HG02970 (cell line): Measurements from ENCODE around the gene MAPK1IP1L.
"Not testable (repeated sequence)": the region's sequence is repeated elsewhere in the genome, so short reads cannot be mapped to it uniquely, and the experiment has no call there.

Experiments
- ATAC-seq: cut with Tn5 transposase; IDR thresholded peaks from one replicate; pipeline ENCODE4 v1.9.1; 2021; ENCODE audit warnings: mild to moderate bottlenecking, moderate library complexity, moderate number of reproducible peaks; ENCODE audit not compliant: unreplicated experiment, low FRiP score

The MAPK1IP1L gene

GRCh38 chr14:55051423-55052268, at the start of gene MAPK1IP1L:
MAPK1IP1L (plus strand) TSS chr14:55051647; CDS start chr14:55061684, 10,037 bp downstream.
- ATAC-seq, result peak; percentile 93

GRCh38 chr14:55005071-55005470, 46.4 kb upstream of the MAPK1IP1L start:
- ATAC-seq, result no peak

- no peak for ATAC-seq
Measured at GRCh38 chr14:55015006-55015405, 36.4 kb upstream of the MAPK1IP1L start.

DNA sequence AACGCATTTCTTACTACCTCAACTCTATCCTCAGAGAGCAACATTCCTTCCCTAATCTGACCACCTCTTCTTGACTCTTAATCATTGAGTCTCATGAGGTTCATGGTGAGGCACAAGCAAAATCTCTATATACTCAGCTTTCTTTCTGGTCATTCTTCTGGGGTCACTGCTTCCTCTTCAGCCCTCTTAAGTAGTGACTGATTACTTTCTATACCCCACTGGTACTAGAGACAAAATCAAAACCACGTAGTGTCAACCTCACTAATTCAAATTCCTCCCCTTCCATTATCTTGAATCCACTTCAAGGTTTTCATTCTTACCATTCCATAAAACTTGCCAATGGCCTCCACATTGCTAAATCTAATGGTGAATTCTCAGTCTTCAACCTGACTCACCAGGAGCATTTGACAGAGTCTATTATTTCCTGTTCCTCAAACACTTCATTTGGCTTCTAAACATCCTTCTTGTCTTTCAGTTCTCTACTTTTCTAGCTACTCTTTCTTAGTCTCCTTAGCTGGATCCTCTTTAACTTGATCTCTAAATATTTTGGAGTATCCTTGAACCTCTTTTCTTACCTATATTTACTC, 31.4 kb upstream of the MAPK1IP1L start:
- ATAC-seq, result no peak

- not testable (repeated sequence) for ATAC-seq
Measured at GRCh38 chr14:55024365-55024764, 27.1 kb upstream of the MAPK1IP1L start.

GRCh38 chr14:55025948-55026347, 25.5 kb upstream of the MAPK1IP1L start:
- ATAC-seq, result no peak

DNA sequence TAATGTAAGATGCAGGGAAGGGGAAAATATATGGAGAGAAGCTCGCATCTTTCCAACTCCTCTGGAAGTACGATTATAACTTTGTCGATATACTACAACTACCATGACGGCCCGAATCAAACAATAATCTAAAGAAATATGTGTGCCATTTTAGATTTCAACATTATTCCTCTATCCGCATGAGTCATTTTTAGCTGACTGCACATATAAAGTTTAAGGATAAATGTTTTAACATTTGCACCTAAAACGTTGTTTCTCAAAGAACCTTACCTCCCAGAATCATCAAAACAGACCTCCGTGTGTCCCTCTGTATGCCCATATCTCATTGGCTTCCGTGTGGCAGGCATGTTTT, 25.0 kb upstream of the MAPK1IP1L start:
- ATAC-seq, result no peak

GRCh38 chr14:55026793-55027561, 24.5 kb upstream of the MAPK1IP1L start, which contains the start of the genes SOCS4 and WDHD1:
SOCS4 (plus strand) TSS chr14:55027236; CDS start chr14:55043042, 15,806 bp downstream.
WDHD1 (minus strand) TSS chr14:55027099; CDS start chr14:55026787, 312 bp downstream.
- ATAC-seq, result peak; percentile 94

GRCh38 chr14:55028066-55028465, 23.4 kb upstream of the MAPK1IP1L start:
- no peak for ATAC-seq

DNA sequence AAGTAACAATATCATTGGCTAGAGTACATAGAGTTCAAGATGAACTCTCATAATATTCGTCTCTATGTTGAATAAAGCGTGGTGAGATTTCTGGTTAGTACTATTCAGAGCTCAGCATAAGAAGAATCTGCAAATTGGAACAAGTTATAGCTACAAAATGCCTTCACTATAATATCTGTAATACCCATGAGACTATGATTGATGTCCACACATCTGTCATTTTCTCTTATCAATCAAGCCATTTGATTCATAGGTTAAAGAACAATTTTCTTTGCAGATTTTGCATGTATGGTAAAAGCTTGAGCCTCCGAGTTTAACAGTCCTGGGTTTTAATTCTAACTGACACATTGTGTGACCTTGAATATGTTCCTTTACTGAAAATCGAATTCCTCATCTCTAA, 23.0 kb upstream of the MAPK1IP1L start:
- no peak for ATAC-seq

DNA sequence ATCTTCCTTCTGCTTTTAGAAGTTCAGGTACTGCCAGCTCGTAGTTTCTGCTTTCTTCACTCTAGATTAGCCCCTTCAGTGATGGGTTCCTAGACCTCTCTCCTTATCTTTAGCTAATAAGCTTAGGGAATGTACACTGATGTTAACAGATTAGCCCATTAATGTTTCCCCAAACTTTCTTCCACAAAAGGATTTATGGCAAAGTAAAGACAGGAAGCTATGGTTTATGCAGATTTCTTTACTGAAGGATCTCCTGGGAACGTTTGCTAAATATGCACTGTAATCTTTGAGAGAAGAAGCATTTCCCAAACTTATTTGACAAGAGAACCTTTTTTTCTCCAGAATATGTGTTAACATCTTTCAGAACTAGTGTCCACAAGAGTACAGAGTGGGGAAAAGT, 20.3 kb upstream of the MAPK1IP1L start:
- ATAC-seq, result no peak

- ATAC-seq, result not testable (repeated sequence)
Measured at GRCh38 chr14:55037995-55038394, 13.5 kb upstream of the MAPK1IP1L start.

DNA sequence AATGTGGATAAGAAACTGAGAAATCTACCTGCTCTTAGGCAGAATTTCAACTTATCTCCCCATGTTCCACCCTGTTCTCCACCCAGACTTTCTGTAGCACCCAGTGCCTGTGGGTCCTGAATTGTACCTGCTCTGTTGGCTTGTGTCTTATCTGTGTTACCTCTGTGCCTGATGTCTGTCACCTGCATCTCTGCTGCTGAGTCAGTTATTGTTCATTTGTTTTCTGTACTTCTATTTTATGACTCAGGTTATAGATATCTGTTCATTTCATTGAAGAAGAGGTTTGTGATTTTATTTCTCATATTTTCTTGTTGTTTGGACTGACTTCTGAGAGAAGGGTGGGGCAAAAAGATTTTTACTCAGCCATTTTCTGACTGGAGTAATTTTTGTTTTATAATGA, 12.7 kb upstream of the MAPK1IP1L start:
- ATAC-seq, result no peak

DNA sequence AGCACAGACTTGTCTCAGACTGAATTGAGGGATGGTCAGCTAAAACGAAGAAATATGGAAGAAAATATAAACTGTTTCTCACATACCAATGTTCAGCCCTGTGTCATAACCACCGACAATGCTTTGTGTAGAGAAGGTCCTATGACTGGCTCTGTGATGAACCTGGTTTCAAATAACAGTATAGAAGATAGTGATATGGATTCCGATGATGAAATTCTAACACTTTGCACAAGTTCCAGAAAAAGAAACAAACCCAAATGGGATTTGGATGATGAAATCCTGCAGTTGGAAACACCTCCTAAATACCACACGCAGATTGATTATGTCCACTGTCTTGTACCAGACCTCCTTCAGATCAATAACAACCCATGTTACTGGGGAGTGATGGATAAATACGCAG, 7.9 kb upstream of the MAPK1IP1L start:
- no peak for ATAC-seq

GRCh38 chr14:55045087-55045486, 6.4 kb upstream of the MAPK1IP1L start:
- ATAC-seq, result no peak

GRCh38 chr14:55047301-55048053, 4.0 kb upstream of the MAPK1IP1L start:
- no peak for ATAC-seq

DNA sequence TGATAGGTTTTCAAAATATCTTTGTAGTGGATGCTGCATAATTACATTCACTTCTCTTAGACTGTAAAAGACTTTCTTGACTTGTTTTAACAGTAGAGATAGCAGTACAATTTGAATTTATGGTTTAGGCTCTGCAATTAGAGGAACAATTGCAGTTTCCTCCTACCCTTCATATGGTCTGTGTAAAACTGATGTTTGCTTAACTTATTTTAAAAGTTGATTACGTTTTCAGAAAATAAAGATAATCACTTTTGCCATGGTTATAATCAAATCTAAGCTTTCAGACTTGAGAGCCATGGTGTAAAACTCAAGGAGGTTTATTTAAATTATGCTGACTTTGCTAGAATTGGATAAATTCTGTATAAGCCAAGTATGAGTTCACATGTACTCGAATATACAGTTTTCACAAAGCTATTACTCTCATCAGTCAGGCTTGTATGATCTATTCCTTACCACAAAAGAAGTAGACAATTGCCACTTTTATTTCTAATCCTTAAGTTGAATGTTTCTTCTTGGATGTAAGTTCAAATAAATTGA, 2.5 kb upstream of the MAPK1IP1L start:
- no peak for ATAC-seq

GRCh38 chr14:55051165-55051422, 353 bp upstream of the MAPK1IP1L start:
- peak; percentile 11 for ATAC-seq

GRCh38 chr14:55052269-55052930, 953 bp downstream of the MAPK1IP1L start:
- no peak for ATAC-seq

- ATAC-seq, result no peak
Measured at GRCh38 chr14:55053018-55053417, 1.6 kb downstream of the MAPK1IP1L start.
